ENCODE data around the gene VWA8. TPM values are rescaled to one million over a fixed set of nuclear protein-coding genes. Genes with fewer than 3 reads are reported as not detected.

VWA8 gene
- total and polyA plus RNA-seq, 2 of the 13 experiments (the other 11 are each of a cell fraction or from before 2014, with no cell fraction given): 9.1 to 17.3 TPM

GRCh38 chr13:41919031-41919740, 41.7 kb downstream of the VWA8 start:
- WGBS (ENCODE audit: low lambda C conversion rate): 91% methylated on average over 2 of the region's 3 CpGs
- Histone ChIP-seq H3K4me2 (ENCODE audit: low read depth, low read length) (no peak overlapping the region), H3K9ac (ENCODE audit: insufficient read depth, low read depth, low read length) (no peak overlapping the region), H3K4me1 (ENCODE audit: insufficient read depth, low read length) (peaks cover 12% of the 10 kb centered on the region; the same call in 1 of the 2 replicates), H2AFZ (ENCODE audit: low read length) (no peak overlapping the region), H3K9me3 (ENCODE audit: low read length) (no peaks in the 10 kb centered on the region), H3K79me2 (ENCODE audit: insufficient read depth, low read length) (no peaks in the 10 kb centered on the region), H3K36me3 (replicated peaks in 1 of 2; ENCODE audit: control insufficient read depth in 1 of 2, insufficient read depth in 2 of 2, low read length in 2 of 2) (no peaks in the 10 kb centered on the region), H3K27me3 (ENCODE audit: control insufficient read depth in 1 of 2, insufficient read depth in 2 of 2, low read length in 2 of 2) (no peaks in the 10 kb centered on the region), H3K4me3 (replicated peaks in 1 of 3; ENCODE audit: insufficient read depth in 1 of 3, low read depth in 2 of 3, low read length in 3 of 3) (no peak overlapping the region), H4K20me1 (ENCODE audit: insufficient read depth, low read length) (no peaks in the 10 kb centered on the region), H3K27ac (ENCODE audit: extremely low read length, insufficient read depth, low read length) (no peak overlapping the region)
- in situ Hi-C loops (cut with HindIII; ENCODE audit: extremely low pct_ligation_motif_present, low pct_unique_long_range_greater_than_20kb) (no loop called here), intact Hi-C loops (cut with micrococcal nuclease; ENCODE audit: unreplicated experiment) (no loop called here)
- POLR2A ChIA-PET: no interaction called here
- TF ChIP-seq ADNP (CRISPR knock-in tag; IDR thresholded peaks at IDR 0.05) (no peak), EED (CRISPR knock-in tag; IDR thresholded peaks at IDR 0.05) (no peak), RERE (CRISPR knock-in tag; IDR thresholded peaks at IDR 0.05; ENCODE audit: low read depth) (no peak), SRSF1 (optimal IDR thresholded peaks at IDR 0.05; ENCODE audit: low read depth, low read length) (no peak), HIVEP1 (CRISPR knock-in tag; IDR thresholded peaks at IDR 0.05) (no peak), ZNF572 (CRISPR knock-in tag; IDR thresholded peaks at IDR 0.05) (no peak), JDP2 (CRISPR knock-in tag; IDR thresholded peaks at IDR 0.05; ENCODE audit: borderline replicate concordance) (no peak), PHB2 (IDR thresholded peaks at IDR 0.05; ENCODE audit: partially characterized antibody) (no peak), HCFC1 (IDR thresholded peaks at IDR 0.05; ENCODE audit: low read depth, low read length) (no peak), ZNF468 (CRISPR knock-in tag; IDR thresholded peaks at IDR 0.05) (no peak)
- TF ChIP-seq, protein P1, sequence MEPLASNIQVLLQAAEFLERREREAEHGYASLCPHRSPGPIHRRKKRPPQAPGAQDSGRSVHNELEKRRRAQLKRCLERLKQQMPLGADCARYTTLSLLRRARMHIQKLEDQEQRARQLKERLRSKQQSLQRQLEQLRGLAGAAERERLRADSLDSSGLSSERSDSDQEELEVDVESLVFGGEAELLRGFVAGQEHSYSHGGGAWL (CRISPR knock-in tag; IDR thresholded peaks at IDR 0.05): no peak
- FAIRE-seq (no peak), DNase-seq (ENCODE audit: low spot score) (no peak), ATAC-seq (peak; percentile 46)
- CTCF ChIA-PET (ENCODE audit: low intra/inter-chr PET ratio, low total read pairs): no interaction called here
- no TSS peak for BruUV-seq (replicated peaks)
